Adrenal gland (tissue), 5 donors: Measurements from ENCODE around the gene INKA2.

Experiments
- CTCF ChIP-seq, 6 experiments: fragments of 450-650 bp in 4 of 6; fragments of 200-600 bp in 2 of 6; sonication (generic) in 1 of 6; IDR thresholded peaks; 1 replicate in 5 of 6; 2 replicates in 1 of 6; pipeline versions ENCODE4 v1.5.1 to v1.8.0; 2016 to 2021; ENCODE audit warnings: antibody characterized with exemption in 6 of 6, mild to moderate bottlenecking in 2 of 6, moderate library complexity in 1 of 6
- POLR2A ChIP-seq, 2 donors: fragments of 450-650 bp; IDR thresholded peaks; one replicate each; pipeline ENCODE4 v1.6.1; 2017; ENCODE audit warnings: antibody characterized with exemption in 2 of 2, mild to moderate bottlenecking in 2 of 2, moderate library complexity in 1 of 2
- donor health status: DM: no; HTN: no; CAD: no.

- TF ChIP-seq CTCF (IDR thresholded peaks at IDR 0.05) = no peak
- TF ChIP-seq POLR2A (IDR thresholded peaks at IDR 0.05) = no peak
Observed at GRCh38 chr1:111733183-111733991, 5.8 kb downstream of the INKA2 start.
